Measurements from ENCODE around the gene NEB. TPM values are rescaled to one million over a fixed set of nuclear protein-coding genes. Genes with fewer than 3 reads are reported as not detected.
"Not testable (repeated sequence)": the region's sequence is repeated elsewhere in the genome, so short reads cannot be mapped to it uniquely, and the experiment has no call there.

NEB gene
- total RNA-seq, 1 experiment from 2014 or later: 0.14 TPM

- DNase-seq: no peak
- H3K4me3 ChIP-seq (ENCODE audit: insufficient read depth, low read depth, low read length): no peak overlapping the region
- no peaks in the 10 kb centered on the region for H3K36me3 ChIP-seq (replicated peaks; ENCODE audit: control insufficient read depth, insufficient read depth, low read length)
- no peaks in the 10 kb centered on the region for H3K27me3 ChIP-seq (ENCODE audit: control insufficient read depth, insufficient read depth, low read length)
Measured at GRCh38 chr2:151569167-151569566, 165.1 kb downstream of the NEB start.

DNA sequence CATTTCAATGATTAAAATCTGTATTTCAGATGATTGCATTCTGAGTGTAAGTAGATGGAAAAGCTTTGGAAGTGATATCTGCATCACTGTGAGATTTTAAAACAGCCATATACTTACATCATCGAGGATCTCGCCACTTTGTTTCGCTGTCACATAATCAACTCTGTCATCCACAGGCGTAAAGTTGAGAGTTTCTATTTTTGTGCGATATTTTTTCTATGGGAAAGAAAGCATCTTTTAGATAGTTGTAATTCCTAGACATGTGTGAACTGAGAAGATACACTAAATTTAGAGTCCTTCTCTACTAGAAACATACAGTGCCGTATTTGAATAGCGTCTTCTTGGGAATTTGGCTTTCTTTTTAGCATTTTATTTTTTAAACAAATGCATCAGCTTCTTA is 165.8 kb downstream of the NEB start:
- Histone ChIP-seq H3K36me3 (replicated peaks; ENCODE audit: control insufficient read depth, insufficient read depth, low read length) (no peaks in the 10 kb centered on the region), H3K4me3 (ENCODE audit: insufficient read depth, low read depth, low read length) (no peak overlapping the region), H3K27me3 (ENCODE audit: control insufficient read depth, insufficient read depth, low read length) (no peaks in the 10 kb centered on the region)
- no peak for DNase-seq

- Histone ChIP-seq H3K36me3 (replicated peaks; ENCODE audit: control insufficient read depth, insufficient read depth, low read length) (no peaks in the 10 kb centered on the region), H3K4me3 (ENCODE audit: insufficient read depth, low read depth, low read length) (no peak overlapping the region), H3K27me3 (ENCODE audit: control insufficient read depth, insufficient read depth, low read length) (no peaks in the 10 kb centered on the region)
- no peak for DNase-seq
Measured at GRCh38 chr2:151567006-151567405, 167.3 kb downstream of the NEB start.

DNA sequence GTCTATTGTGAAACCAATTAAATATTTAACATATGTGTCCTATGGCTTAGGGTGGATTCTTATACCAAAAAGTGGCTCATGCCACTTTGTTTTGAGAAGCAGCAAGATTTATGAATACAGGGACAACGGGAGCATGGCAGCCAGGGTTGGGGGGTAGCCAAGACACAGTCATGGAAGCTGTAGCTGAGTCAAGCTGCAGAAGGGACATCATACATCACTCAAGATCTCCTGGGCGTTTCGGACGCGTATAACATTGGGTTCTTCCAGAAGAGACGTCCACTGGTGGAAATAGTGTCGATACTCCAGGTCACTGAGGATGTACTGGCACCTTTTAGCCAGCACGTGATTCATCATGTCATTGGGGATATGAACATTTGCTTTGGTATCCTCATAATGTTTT is 171.9 kb downstream of the NEB start:
- DNase-seq: no peak
- H3K4me3 ChIP-seq (ENCODE audit: insufficient read depth, low read depth, low read length): no peak overlapping the region
- no peaks in the 10 kb centered on the region for H3K27me3 ChIP-seq (ENCODE audit: control insufficient read depth, insufficient read depth, low read length)
- no peaks in the 10 kb centered on the region for H3K36me3 ChIP-seq (replicated peaks; ENCODE audit: control insufficient read depth, insufficient read depth, low read length)

DNA sequence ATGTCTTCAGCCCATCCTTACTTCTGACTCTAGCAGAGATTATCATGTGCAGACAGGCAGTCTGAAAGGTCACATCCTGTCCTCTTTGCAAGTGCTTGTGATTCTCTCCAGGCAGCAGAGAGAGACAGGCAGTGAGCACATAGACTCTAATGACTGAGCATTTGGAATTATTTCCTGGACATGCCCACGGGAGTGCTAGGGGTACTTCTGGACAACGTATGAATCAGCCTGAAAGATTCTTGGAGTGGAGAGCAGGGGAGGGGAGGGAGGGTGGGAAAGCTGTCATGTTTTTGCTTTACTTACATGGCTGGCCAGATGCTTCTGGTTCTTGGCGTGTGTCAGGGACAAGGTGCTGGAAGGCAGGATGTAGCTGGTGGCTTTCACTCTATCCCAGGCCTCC is 174.0 kb downstream of the NEB start:
- DNase-seq: no peak
- Histone ChIP-seq H3K4me3 (ENCODE audit: insufficient read depth, low read depth, low read length) (no peak overlapping the region), H3K36me3 (replicated peaks; ENCODE audit: control insufficient read depth, insufficient read depth, low read length) (no peaks in the 10 kb centered on the region), H3K27me3 (ENCODE audit: control insufficient read depth, insufficient read depth, low read length) (no peaks in the 10 kb centered on the region)

DNA sequence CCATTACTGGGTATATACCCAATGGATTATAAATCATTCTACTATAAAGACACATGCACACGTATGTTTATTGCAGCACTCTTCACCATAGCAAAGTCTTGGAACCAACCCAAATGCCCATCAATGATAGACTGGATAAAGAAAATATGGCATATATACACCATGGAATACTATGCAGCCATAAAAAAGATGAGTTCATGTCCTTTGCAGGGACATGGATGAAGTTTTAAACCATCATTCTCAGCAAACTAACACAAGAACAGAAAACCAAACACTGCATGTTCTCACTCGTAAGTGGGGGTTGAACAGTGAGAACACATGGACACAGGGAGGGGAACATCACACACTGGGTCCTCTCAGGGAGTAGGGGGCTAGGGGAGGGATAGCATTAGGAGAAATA is 174.8 kb downstream of the NEB start:
- not testable (repeated sequence) for H3K36me3 ChIP-seq (replicated peaks; ENCODE audit: control insufficient read depth, insufficient read depth, low read length); DNase-seq; H3K27me3 ChIP-seq (ENCODE audit: control insufficient read depth, insufficient read depth, low read length); H3K4me3 ChIP-seq (ENCODE audit: insufficient read depth, low read depth, low read length)

GRCh38 chr2:151557883-151558282 is 176.4 kb downstream of the NEB start:
- H3K36me3 ChIP-seq (replicated peaks; ENCODE audit: control insufficient read depth, insufficient read depth, low read length); H3K4me3 ChIP-seq (ENCODE audit: insufficient read depth, low read depth, low read length); H3K27me3 ChIP-seq (ENCODE audit: control insufficient read depth, insufficient read depth, low read length): not testable (repeated sequence)

GRCh38 chr2:151556121-151556520 is 178.2 kb downstream of the NEB start:
- H3K4me3 ChIP-seq (ENCODE audit: insufficient read depth, low read depth, low read length): no peak overlapping the region
- no peaks in the 10 kb centered on the region for H3K27me3 ChIP-seq (ENCODE audit: control insufficient read depth, insufficient read depth, low read length)
- H3K36me3 ChIP-seq (replicated peaks; ENCODE audit: control insufficient read depth, insufficient read depth, low read length): no peaks in the 10 kb centered on the region
- DNase-seq: no peak

More at GRCh38 chr2:151557883-151558282, 176.4 kb downstream of the NEB start:
- not testable (repeated sequence) for DNase-seq

DNA sequence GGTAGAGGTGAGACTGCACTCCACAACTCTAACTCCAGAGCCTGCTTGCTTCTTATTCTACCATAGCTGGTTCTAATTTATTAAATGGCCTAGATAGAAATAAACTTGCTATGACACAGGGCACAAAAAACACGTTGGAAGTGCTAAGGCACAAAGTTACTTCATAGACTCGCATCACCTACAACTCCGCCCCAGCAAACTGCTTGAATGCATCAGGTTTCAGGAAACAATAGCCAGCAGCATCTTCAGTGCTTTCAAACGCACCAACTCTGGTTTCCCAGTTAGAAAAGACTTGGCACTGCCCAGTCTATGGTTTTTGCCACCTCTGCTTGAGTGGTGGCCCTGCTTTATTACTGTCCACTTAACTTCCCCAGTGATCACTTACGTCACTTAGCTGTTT is 182.0 kb downstream of the NEB start:
- Histone ChIP-seq H3K27me3 (ENCODE audit: control insufficient read depth, insufficient read depth, low read length) (no peaks in the 10 kb centered on the region), H3K36me3 (replicated peaks; ENCODE audit: control insufficient read depth, insufficient read depth, low read length) (no peaks in the 10 kb centered on the region), H3K4me3 (ENCODE audit: insufficient read depth, low read depth, low read length) (no peak overlapping the region)
- DNase-seq: no peak

DNA sequence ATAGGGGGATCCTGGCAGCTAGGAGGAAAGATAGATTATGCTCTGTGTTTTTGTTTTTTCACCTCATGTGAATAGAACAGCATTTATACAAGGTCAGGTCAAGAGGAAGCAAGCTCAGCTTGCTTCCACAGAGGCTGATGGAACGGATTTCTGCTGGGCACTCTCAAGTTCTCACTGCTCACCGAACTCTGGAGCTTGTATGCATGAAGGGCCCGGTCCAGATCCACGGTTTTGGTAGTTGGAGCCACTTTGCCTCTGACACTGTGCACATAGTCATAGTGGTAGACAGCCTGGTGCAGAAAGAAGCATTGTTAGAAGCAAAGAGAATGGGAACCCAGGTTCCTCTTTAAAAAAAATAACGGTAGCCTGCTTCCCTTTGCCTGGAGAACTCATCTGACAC is 182.7 kb downstream of the NEB start:
- no peak for DNase-seq
- Histone ChIP-seq H3K36me3 (replicated peaks; ENCODE audit: control insufficient read depth, insufficient read depth, low read length) (no peaks in the 10 kb centered on the region), H3K27me3 (ENCODE audit: control insufficient read depth, insufficient read depth, low read length) (no peaks in the 10 kb centered on the region), H3K4me3 (ENCODE audit: insufficient read depth, low read depth, low read length) (no peak overlapping the region)

DNA sequence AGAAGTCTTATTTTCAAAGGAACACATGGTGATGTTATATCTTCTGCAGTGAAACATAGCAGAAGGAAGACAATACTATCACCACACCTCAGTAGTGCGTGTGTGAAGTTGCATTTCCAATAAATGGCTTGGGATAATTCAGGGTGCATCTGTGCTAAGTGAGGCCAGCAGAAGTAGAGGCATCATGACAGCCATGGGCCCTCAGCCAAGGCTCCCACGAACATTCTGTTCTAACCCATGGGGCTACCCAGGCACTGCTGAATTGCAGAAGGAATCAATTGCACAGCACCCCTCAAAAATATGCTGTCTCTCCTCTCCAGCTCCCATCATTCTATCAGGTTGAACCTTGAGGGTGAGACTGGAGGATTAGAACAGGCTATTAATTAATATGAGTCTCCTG is 185.1 kb downstream of the NEB start:
- no peak for DNase-seq
- Histone ChIP-seq H3K36me3 (replicated peaks; ENCODE audit: control insufficient read depth, insufficient read depth, low read length) (no peaks in the 10 kb centered on the region), H3K27me3 (ENCODE audit: control insufficient read depth, insufficient read depth, low read length) (no peaks in the 10 kb centered on the region), H3K4me3 (ENCODE audit: insufficient read depth, low read depth, low read length) (no peak overlapping the region)

DNA sequence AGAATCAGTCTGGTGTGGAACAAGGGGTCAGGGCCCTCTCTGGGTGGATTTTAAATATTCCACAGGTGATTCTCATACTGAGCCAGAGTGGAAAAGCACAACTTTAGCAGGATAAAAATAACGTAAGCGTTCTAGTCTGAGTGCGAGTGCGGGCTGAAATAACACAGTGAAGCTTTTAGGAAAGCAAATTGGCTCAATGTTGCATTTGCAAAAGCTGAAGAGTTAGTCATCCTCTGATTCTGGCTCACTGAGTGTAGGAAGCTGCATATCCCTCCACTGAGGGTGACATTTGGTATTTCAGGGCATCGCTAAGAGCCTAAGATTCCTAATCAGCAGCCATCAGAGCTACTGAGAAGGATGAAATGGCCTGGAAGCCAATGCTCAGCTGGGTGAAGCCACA is 189.8 kb downstream of the NEB start:
- Histone ChIP-seq H3K36me3 (replicated peaks; ENCODE audit: control insufficient read depth, insufficient read depth, low read length) (no peaks in the 10 kb centered on the region), H3K4me3 (ENCODE audit: insufficient read depth, low read depth, low read length) (no peak overlapping the region), H3K27me3 (ENCODE audit: control insufficient read depth, insufficient read depth, low read length) (no peaks in the 10 kb centered on the region)
- DNase-seq: no peak

DNA sequence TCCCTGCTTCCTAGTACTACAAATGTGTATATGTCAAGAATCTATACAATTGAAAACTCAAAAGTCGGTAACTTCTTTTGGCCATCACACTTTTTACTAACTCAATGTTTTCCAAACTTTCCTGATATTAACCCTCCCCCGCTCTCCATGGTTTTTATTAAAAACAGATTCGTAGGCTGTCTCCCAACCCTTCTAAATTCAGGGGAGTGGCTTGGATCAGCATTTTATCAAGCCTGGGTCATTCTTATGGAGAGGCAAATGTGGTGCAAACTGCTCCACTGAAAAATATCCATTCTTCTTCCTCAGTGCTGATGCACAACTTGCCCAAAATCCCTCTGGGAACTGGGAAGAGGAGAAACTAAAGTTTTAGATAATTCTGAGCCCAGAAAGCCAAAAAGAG is 190.4 kb downstream of the NEB start:
- no peak for DNase-seq
- Histone ChIP-seq H3K4me3 (ENCODE audit: insufficient read depth, low read depth, low read length) (no peak overlapping the region), H3K27me3 (ENCODE audit: control insufficient read depth, insufficient read depth, low read length) (no peaks in the 10 kb centered on the region), H3K36me3 (replicated peaks; ENCODE audit: control insufficient read depth, insufficient read depth, low read length) (no peaks in the 10 kb centered on the region)

DNA sequence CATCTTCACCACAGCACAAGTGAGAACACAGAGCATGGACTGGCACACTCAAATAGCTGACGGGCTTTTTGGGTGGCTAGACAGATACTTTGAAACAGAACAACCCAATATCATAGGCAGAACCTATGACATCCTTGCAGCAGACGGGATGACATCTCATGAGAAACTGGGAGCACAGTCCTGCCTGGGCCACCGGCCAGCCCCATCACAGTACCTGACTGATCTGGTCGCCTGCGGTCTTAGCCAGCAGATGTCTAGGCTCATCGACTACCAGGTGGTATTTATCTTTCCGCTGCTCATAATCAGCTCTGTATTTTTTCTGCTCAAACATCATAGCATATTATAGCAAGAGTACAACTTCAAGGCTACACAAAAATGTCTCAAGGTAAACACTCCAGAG is 200.3 kb downstream of the NEB start:
- Histone ChIP-seq H3K4me3 (ENCODE audit: insufficient read depth, low read depth, low read length) (no peak overlapping the region), H3K36me3 (replicated peaks; ENCODE audit: control insufficient read depth, insufficient read depth, low read length) (no peaks in the 10 kb centered on the region), H3K27me3 (ENCODE audit: control insufficient read depth, insufficient read depth, low read length) (no peaks in the 10 kb centered on the region)
- no peak for DNase-seq

- no peak overlapping the region for H3K4me3 ChIP-seq (ENCODE audit: insufficient read depth, low read depth, low read length)
- DNase-seq: no peak
- no peaks in the 10 kb centered on the region for H3K27me3 ChIP-seq (ENCODE audit: control insufficient read depth, insufficient read depth, low read length)
- H3K36me3 ChIP-seq (replicated peaks; ENCODE audit: control insufficient read depth, insufficient read depth, low read length): no peaks in the 10 kb centered on the region
Measured at GRCh38 chr2:151533127-151533526, 201.1 kb downstream of the NEB start.

GRCh38 chr2:151526572-151527090 is 207.6 kb downstream of the NEB start:
- Histone ChIP-seq H3K36me3 (replicated peaks; ENCODE audit: control insufficient read depth, insufficient read depth, low read length) (no peaks in the 10 kb centered on the region), H3K27me3 (ENCODE audit: control insufficient read depth, insufficient read depth, low read length) (no peaks in the 10 kb centered on the region), H3K4me3 (ENCODE audit: insufficient read depth, low read depth, low read length) (no peak overlapping the region)
- no peak for DNase-seq

All from H7 (cell line).